ENCODE data around the gene SNCAIP.

Gene SNCAIP

GRCh38 chr5:122427621-122428020 is 115.6 kb downstream of the SNCAIP start:
- DNase-seq (ENCODE audit: low read depth): no peak

- DNase-seq (ENCODE audit: low read depth): no peak
These were observed 117.7 kb downstream of the SNCAIP start for GRCh38 chr5:122429545-122430318.

GRCh38 chr5:122430319-122430586 is 118.2 kb downstream of the SNCAIP start:
- no peak for DNase-seq (ENCODE audit: low read depth)

DNA sequence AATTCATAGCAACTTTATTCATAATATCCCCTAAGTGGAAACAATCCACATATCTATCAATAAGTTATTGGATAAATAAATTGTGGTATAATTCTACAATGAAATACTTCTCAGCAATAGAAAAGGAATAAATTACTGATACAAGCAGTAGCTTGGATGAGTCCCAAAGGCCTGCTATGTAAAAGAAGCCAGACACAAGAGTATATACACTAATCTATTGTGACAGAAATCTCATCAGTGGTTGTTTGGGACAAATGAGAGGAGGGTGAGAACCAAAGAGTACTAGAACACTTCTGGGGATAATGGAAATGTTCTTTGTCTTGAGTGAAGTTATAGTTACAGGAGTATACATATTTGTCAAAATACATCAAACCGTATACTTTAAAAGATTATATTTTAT is 119.3 kb downstream of the SNCAIP start:
- no peak for DNase-seq (ENCODE audit: low read depth)

- DNase-seq (ENCODE audit: low read depth): no peak
These were observed 122.4 kb downstream of the SNCAIP start for GRCh38 chr5:122434205-122434970.

DNA sequence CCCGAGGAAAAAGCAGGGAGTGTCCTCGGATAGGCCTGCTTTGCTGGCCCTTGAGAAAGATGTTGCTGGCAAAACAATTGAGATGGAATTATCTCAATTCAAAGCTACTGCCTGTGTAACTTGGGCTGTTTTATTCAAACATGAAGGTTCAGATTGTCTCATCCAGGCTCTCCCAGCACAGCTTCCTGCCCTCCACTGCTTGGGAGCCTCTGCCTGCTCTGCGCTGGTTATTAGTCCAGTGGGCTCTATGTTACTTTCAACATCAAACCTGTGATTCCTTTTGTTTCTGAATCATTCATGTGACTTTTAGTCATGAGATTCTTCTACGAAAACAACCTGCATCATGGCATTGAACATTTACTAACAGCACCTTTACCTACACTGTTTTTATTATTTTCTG is 123.2 kb downstream of the SNCAIP start:
- no peak for DNase-seq (ENCODE audit: low read depth)

GRCh38 chr5:122435761-122436160 is 123.7 kb downstream of the SNCAIP start:
- DNase-seq (ENCODE audit: low read depth): no peak

DNA sequence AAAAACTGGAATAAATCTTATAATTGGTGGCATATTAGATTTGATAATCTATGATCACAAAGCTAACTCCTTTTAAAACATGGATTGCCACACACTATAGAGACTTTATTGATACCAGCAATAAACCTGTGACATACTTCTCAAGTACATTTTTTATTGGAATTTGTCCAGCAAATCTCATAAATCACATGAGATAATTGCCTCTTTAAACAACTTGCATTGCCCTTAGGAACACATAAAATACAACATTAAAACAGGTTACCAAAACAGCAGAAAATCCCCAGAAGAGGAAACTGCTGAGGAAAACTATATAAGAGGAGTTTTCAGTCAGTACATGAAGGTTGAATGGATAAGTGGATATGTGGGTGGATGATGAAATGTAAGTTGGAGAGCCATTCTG is 124.6 kb downstream of the SNCAIP start:
- DNase-seq (ENCODE audit: low read depth): no peak

DNA sequence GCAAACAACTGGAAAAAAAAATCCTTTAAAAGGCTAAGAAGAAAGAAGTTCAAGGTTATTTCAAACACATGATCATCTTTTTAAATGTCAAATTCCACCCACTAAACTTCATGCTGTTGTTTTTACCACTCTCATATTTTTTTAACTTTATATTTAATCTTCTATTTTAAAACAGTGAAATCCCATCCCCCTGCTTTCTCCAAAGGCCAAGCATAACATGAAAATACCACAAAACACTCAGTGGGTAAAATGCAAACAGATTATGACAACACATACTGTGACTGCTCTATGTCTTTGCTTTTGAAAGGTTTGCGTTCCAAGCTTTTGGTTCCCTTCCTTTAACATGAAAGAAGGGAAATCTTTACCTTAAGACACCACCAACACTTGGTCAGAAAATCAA is 127.6 kb downstream of the SNCAIP start:
- DNase-seq (ENCODE audit: low read depth): no peak

DNA sequence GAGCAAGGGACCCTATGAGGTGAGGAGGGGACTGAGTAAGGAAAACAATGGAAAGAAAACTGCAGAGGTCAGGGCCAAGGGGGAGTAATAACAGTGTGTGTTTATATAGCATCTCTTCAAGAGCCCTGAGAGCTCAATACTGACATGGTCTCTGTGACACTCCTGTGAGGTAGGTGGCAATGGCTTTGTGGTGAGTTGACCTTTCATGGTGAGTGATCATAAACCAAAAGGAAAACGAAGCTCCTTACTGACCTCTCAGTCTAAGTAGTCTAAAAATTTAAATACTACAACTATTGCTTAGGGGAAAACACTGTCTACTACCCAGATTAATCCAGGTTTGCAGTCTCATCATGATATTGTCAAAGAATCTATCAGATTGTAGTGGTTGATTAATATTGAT is 130.9 kb downstream of the SNCAIP start:
- DNase-seq (ENCODE audit: low read depth): no peak

DNA sequence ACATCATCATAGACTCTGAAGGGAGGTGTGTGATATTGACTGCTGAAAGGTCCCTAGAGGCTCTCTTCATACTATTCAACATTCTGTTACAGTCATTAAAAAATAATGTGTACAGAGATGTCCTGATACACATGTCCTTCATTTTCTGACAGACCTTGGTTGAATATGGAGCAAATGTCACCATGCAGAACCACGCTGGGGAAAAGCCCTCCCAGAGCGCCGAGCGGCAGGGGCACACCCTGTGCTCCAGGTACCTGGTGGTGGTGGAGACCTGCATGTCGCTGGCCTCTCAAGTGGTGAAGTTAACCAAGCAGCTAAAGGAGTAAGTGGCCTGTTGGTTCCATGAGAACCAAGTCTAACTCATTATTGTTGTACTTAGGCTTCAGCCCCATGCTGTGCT is 132.4 kb downstream of the SNCAIP start:
- no peak for DNase-seq (ENCODE audit: low read depth)

DNA sequence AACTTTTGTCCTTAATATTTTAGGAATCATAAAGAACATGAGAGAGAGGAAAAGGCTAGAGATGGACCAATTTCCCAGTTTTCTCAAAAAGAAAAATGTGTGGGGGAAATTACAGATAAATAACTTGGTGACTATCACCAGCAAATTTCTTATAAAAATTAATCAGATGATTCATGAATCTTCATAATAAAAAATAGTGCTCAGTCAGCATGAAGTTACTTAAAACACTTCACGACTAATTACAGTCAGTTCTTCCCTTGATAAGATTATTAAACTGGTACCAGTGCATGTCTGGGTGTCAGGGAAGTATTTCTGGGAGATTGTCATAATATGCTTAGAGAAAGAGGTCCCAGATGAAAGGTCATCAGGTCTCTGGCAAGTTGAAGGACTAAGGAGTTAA is 133.0 kb downstream of the SNCAIP start:
- DNase-seq (ENCODE audit: low read depth): no peak

DNA sequence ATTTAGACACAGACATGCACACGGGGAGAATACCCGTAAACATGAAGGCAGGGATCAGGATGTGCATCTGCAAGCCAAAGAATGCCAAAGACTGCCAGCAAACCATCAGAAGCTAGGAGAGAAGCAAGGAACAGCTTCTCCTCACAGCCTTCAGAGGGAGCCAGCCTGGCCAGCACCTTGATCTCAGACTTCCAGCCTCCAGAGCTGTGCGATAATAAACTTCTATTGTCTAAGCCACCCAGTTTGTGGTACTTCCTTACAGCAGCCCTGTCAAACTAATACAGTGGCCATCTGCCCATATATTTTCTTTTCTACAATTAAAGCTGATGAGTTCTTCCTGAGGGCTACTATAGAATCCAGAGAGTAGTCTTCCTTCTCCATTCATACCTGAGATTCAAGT is 135.0 kb downstream of the SNCAIP start:
- no peak for DNase-seq (ENCODE audit: low read depth)

DNA sequence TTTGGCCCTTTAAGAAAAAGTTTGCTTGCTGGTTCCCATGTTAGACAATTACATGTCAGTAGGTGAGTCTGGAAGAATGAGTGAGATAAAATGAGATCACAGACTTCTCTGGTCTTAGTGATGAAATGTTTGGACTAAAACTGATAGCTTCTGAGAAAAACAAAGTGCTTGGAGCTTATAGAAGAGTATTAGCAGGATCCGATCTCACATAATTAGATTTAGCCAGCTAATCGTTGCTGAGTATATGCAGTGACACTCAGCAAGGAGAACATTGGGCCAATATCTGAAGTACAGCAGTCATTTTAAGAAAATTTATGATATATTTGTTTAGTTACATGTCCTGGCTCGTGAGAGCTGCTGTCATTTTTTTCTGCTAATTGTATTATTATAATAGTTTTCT is 135.8 kb downstream of the SNCAIP start:
- DNase-seq (ENCODE audit: low read depth): no peak

DNA sequence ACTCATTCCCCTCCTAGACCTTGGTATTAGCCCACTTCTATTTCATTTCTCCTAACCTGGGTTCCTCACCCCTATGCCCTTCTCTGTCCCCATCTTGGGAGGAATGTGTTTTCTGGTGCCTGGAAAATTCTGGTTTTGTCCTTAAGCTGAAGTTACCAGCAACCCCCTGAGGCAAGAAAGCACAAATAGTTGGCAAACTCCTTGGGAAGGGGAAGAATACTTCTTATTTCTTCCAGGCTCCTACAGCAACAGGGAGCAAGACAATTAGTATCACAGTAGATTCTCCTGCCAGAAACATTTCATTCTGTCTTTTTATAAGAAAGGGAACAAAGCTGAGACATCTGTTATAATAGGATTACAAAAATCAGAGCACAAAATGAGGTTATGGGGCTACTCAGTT is 142.5 kb downstream of the SNCAIP start:
- no peak for DNase-seq (ENCODE audit: low read depth)

GRCh38 chr5:122455939-122456338 is 143.9 kb downstream of the SNCAIP start:
- no peak for DNase-seq (ENCODE audit: low read depth)

DNA sequence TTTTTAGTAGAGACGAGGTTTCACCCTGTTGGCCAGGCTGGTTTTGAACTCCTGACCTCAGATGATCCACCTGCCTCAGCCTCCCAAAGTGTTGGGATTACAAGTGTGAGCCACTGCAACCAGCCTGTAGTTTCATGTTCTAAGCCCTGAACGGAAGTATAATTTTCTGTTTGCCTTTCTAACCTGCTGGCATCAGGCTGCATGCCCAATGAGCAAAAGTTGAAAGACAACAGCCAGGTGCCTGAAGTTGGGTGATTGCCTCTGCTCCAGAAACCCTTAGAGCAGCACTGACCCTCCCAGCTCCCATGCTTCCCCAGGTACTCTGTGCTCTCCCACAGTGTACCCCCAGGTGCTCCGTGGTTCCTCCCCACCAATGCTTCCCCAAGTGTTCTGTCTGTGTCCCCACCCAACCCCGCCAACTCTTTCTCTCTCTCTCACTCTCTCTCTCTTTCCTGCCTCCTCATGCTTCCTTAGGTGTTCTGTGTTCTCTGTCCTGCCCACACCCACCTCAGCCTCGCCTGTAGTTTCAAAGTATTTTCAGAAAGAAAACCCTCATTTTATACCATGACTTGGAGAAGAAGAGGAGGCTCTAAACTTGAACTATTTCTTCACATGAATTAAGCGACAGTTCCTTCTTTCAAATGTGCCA is 145.3 kb downstream of the SNCAIP start:
- DNase-seq (ENCODE audit: low read depth): no peak

GRCh38 chr5:122458278-122458872 is 146.3 kb downstream of the SNCAIP start:
- DNase-seq (ENCODE audit: low read depth): no peak

GRCh38 chr5:122462486-122462885 is 150.4 kb downstream of the SNCAIP start:
- DNase-seq (ENCODE audit: low read depth): no peak

DNA sequence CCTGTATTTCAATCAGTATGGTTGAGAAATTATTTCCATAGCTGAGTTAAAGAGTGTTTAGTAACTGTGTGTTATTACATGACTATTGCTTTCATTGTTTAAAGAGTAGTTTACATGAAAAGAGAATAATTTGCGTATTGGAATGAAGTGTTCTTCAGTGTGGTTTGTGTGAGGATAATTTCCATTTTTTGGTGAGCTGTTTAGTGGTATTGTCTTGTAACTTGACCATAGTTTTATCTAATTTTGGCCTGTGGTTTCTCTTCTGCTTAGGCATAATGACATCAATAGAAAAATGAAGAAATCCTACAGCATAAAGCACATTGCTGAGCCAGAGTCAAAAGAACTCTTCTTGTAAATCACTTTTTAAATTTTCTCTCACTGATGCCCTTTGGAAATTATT is 151.2 kb downstream of the SNCAIP start:
- DNase-seq (ENCODE audit: low read depth): no peak

DNA sequence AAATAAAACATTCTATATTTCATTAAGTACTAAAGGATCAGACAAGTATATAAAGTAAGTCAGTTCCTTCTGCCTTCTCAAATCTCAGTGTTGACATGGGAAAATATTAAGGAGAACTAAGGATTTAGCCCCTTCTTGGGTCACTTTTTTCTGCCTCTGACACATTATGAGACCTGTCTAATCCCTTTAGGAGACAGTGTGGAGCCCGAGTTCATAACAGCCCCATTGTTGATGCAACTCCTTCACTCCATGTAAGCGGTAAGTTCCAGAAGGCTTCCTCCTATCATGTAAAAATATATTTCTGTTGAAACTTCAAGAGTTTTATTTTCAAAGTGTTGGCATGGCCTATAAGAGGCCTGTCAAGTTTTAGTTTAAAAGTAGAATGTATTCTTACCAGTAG is 152.2 kb downstream of the SNCAIP start:
- no peak for DNase-seq (ENCODE audit: low read depth)

GRCh38 chr5:122465031-122465577 is 153.1 kb downstream of the SNCAIP start:
- no peak for DNase-seq (ENCODE audit: low read depth)

DNA sequence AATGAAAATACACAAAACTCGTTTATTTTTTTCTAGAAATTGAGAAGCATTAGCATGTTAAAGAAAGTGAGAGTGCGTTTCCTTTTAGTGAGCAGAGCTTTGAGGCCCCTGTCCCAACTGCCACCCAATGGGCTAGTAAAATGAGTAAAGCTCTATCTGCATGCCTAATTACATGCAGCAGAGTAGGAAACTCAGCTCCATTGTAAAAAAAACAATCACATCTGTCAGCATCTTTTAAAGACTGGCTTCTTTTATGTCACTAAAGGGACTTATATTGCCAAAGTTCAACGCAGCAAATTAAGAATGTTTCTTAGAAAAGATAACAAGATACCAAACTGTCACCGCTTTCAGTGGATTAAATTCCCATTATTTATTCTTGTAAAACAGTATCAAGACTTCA is 154.0 kb downstream of the SNCAIP start:
- no peak for DNase-seq (ENCODE audit: low read depth)
